IPS DF 6.9 (cell line): ENCODE results near the gene CLDN12.

Source experiments
- DNase-seq: peaks from one replicate; pipeline ENCODE4 v3.0.0-alpha.2; 2013; ENCODE audit warnings: low read depth, low spot score
- H3K27ac ChIP-seq: one replicate; pipeline ENCODE4 v1.5.1; 2013; ENCODE audit warnings: low read length, control low read depth
- H3K27me3 ChIP-seq: 2 replicates; pipeline ENCODE4 v1.6.1; 2013; ENCODE audit warnings: mild to moderate bottlenecking, low read length; ENCODE audit not compliant: control insufficient read depth, insufficient read depth
- H3K36me3 ChIP-seq: 2 replicates; pipeline ENCODE4 v1.6.1; 2013; ENCODE audit warnings: low read length; ENCODE audit not compliant: control insufficient read depth, insufficient read depth
- H3K4me1 ChIP-seq: 2 replicates; pipeline ENCODE4 v1.6.1; 2013; ENCODE audit warnings: low read length; ENCODE audit not compliant: control insufficient read depth, insufficient read depth
- H3K4me3 ChIP-seq: 2 replicates; pipeline ENCODE4 v1.5.1; 2013; ENCODE audit warnings: mild to moderate bottlenecking, low read length
- H3K9me3 ChIP-seq: 2 replicates; pipeline ENCODE4 v1.6.1; 2013; ENCODE audit warnings: low read length, inconsistent platforms; ENCODE audit not compliant: control insufficient read depth, insufficient read depth
- WGBS: extraction: QIAGEN DNeasy Blood & Tissue Kit; methylation state at CpG from one replicate; pipeline ENCODE4 v1.1.7; 2013; ENCODE audit warnings: mixed read lengths, missing lambda C conversion rate; ENCODE audit not compliant: insufficient read length, insufficient coverage; 5-methylcytosine and 5-hydroxymethylcytosine counted together

CLDN12 gene

GRCh38 chr7:90430614-90431460, 27.6 kb downstream of the CLDN12 start:
- no peak overlapping the region for H3K4me3 ChIP-seq
- DNase-seq, result no peak
- no peaks in the 10 kb centered on the region for H3K27me3 ChIP-seq
- no peak overlapping the region for H3K27ac ChIP-seq
- no CpG with 5 or more reads among the region's 6 CpGs for WGBS
- no peaks in the 10 kb centered on the region for H3K4me1 ChIP-seq
- H3K9me3 ChIP-seq, result peaks cover 1% of the 10 kb centered on the region
- no peaks in the 10 kb centered on the region for H3K36me3 ChIP-seq

- Histone ChIP-seq H3K9me3 (peaks cover 1% of the 10 kb centered on the region), H3K27ac (no peak overlapping the region), H3K4me1 (no peaks in the 10 kb centered on the region), H3K27me3 (no peaks in the 10 kb centered on the region), H3K36me3 (no peaks in the 10 kb centered on the region), H3K4me3 (no peak overlapping the region)
- WGBS, result no CpG with 5 or more reads among the region's 10 CpGs
- DNase-seq, result no peak
Measured at GRCh38 chr7:90432752-90433151, 29.5 kb downstream of the CLDN12 start.

- no peak for DNase-seq
- WGBS, result no CpG with 5 or more reads among the region's 3 CpGs
- H3K4me1 ChIP-seq, result no peaks in the 10 kb centered on the region
Measured at GRCh38 chr7:90433221-90433620, 30.0 kb downstream of the CLDN12 start.

GRCh38 chr7:90445633-90446032, 42.4 kb downstream of the CLDN12 start:
- H3K9me3 ChIP-seq, result no peaks in the 10 kb centered on the region
- WGBS, result no CpG with 5 or more reads among the region's 2 CpGs
- H3K27me3 ChIP-seq, result no peaks in the 10 kb centered on the region
- H3K4me1 ChIP-seq, result no peaks in the 10 kb centered on the region
- H3K36me3 ChIP-seq, result no peaks in the 10 kb centered on the region
- DNase-seq, result no peak
- no peak overlapping the region for H3K27ac ChIP-seq
- H3K4me3 ChIP-seq, result no peak overlapping the region

More at GRCh38 chr7:90433221-90433620, 30.0 kb downstream of the CLDN12 start:
- no peak overlapping the region for H3K4me3 ChIP-seq
- H3K9me3 ChIP-seq, result peaks cover 1% of the 10 kb centered on the region
- no peak overlapping the region for H3K27ac ChIP-seq
- no peaks in the 10 kb centered on the region for H3K36me3 ChIP-seq
- H3K27me3 ChIP-seq, result no peaks in the 10 kb centered on the region

GRCh38 chr7:90446137-90446899, 43.1 kb downstream of the CLDN12 start:
- DNase-seq, result no peak
- Histone ChIP-seq H3K9me3 (no peaks in the 10 kb centered on the region), H3K27me3 (no peaks in the 10 kb centered on the region), H3K36me3 (no peaks in the 10 kb centered on the region), H3K4me3 (no peak overlapping the region), H3K4me1 (no peaks in the 10 kb centered on the region), H3K27ac (no peak overlapping the region)
- WGBS, result no CpG with 5 or more reads among the region's 4 CpGs

GRCh38 chr7:90453259-90453891, 50.1 kb downstream of the CLDN12 start:
- Histone ChIP-seq H3K27me3 (no peaks in the 10 kb centered on the region), H3K27ac (no peak overlapping the region), H3K4me1 (no peaks in the 10 kb centered on the region; the same call in 1 of the 2 replicates), H3K36me3 (no peaks in the 10 kb centered on the region), H3K4me3 (no peak overlapping the region), H3K9me3 (no peaks in the 10 kb centered on the region)
- DNase-seq, result no peak

- Histone ChIP-seq H3K36me3 (no peaks in the 10 kb centered on the region), H3K4me1 (no peaks in the 10 kb centered on the region; the same call in 1 of the 2 replicates), H3K9me3 (no peaks in the 10 kb centered on the region), H3K27ac (no peak overlapping the region), H3K27me3 (no peaks in the 10 kb centered on the region), H3K4me3 (no peak overlapping the region)
- no CpG with 5 or more reads among the region's 1 CpG for WGBS
- DNase-seq, result no peak
Measured at GRCh38 chr7:90453931-90454330, 50.7 kb downstream of the CLDN12 start.

- no peak overlapping the region for H3K27ac ChIP-seq
- no peak overlapping the region for H3K4me3 ChIP-seq
- peak; percentile 7 for DNase-seq
- whole genome bisulfite sequencing, result no CpG with 5 or more reads among the region's 6 CpGs
- no peaks in the 10 kb centered on the region for H3K27me3 ChIP-seq
- no peaks in the 10 kb centered on the region; the same call in 1 of the 2 replicates for H3K4me1 ChIP-seq
- H3K36me3 ChIP-seq, result no peaks in the 10 kb centered on the region
- H3K9me3 ChIP-seq, result no peaks in the 10 kb centered on the region
Measured at GRCh38 chr7:90455163-90456030, 52.1 kb downstream of the CLDN12 start.

GRCh38 chr7:90458104-90458503, 54.8 kb downstream of the CLDN12 start:
- Histone ChIP-seq H3K4me1 (no peaks in the 10 kb centered on the region; the same call in 1 of the 2 replicates), H3K27me3 (no peaks in the 10 kb centered on the region), H3K4me3 (no peak overlapping the region), H3K27ac (no peak overlapping the region), H3K9me3 (no peaks in the 10 kb centered on the region), H3K36me3 (no peaks in the 10 kb centered on the region)
- WGBS, result no CpG with 5 or more reads among the region's 2 CpGs
- no peak for DNase-seq

GRCh38 chr7:90459888-90460287, 56.6 kb downstream of the CLDN12 start:
- no CpG with 5 or more reads among the region's 4 CpGs for WGBS
- Histone ChIP-seq H3K36me3 (no peaks in the 10 kb centered on the region), H3K27ac (no peak overlapping the region), H3K4me1 (no peaks in the 10 kb centered on the region; the same call in 1 of the 2 replicates), H3K27me3 (no peaks in the 10 kb centered on the region), H3K4me3 (no peak overlapping the region), H3K9me3 (no peaks in the 10 kb centered on the region)
- DNase-seq, result no peak
